Liver (tissue), 9 donors: Measurements from ENCODE around the gene SURF2. TPM values are rescaled to one million over a fixed set of nuclear protein-coding genes. Genes with fewer than 3 reads are reported as not detected.

Experiments
- DNase-seq: peaks from one replicate; pipeline ENCODE4 v3.0.0-alpha.2; 2017; ENCODE audit warnings: low spot score
- H3K27ac ChIP-seq, 2 donors: one replicate each; pipeline ENCODE4 v1.7.0; 2013; ENCODE audit warnings: inconsistent platforms in 2 of 2, low read length in 2 of 2, control low read depth in 1 of 2, low read depth in 1 of 2, mild to moderate bottlenecking in 1 of 2
- H3K27me3 ChIP-seq, 4 donors: one replicate each; pipeline versions ENCODE4 v1.6.1 to v1.7.0; 2013; ENCODE audit warnings: low read length in 3 of 4, inconsistent platforms in 1 of 4, mild to moderate bottlenecking in 1 of 4, moderate library complexity in 1 of 4; ENCODE audit not compliant: control insufficient read depth in 4 of 4, insufficient read depth in 4 of 4
- H3K36me3 ChIP-seq, 4 donors: one replicate each; pipeline versions ENCODE4 v1.6.1 to v1.7.0; 2013; ENCODE audit warnings: low read length in 3 of 4, mild to moderate bottlenecking in 3 of 4, low read depth in 1 of 4, moderate library complexity in 1 of 4; ENCODE audit not compliant: control insufficient read depth in 4 of 4, insufficient read depth in 3 of 4
- H3K4me1 ChIP-seq, 4 donors: one replicate each; pipeline versions ENCODE4 v1.6.1 to v1.7.0; 2013; ENCODE audit warnings: low read length in 3 of 4, mild to moderate bottlenecking in 3 of 4, moderate library complexity in 1 of 4; ENCODE audit not compliant: control insufficient read depth in 4 of 4, insufficient read depth in 4 of 4
- H3K4me3 ChIP-seq, 3 donors: one replicate each; pipeline versions ENCODE4 v1.6.1 to v1.7.0; 2013; ENCODE audit warnings: low read length in 3 of 3, control low read depth in 1 of 3, low read depth in 1 of 3, mild to moderate bottlenecking in 1 of 3
- H3K9ac ChIP-seq, 2 donors: one replicate each; pipeline ENCODE4 v1.7.0; 2013; ENCODE audit warnings: low read length in 2 of 2, mild to moderate bottlenecking in 2 of 2, moderate library complexity in 2 of 2, control low read depth in 1 of 2, low read depth in 1 of 2
- H3K9me3 ChIP-seq, 4 donors: one replicate each; pipeline versions ENCODE4 v1.6.1 to v1.7.0; 2013; ENCODE audit warnings: low read length in 3 of 4; ENCODE audit not compliant: control insufficient read depth in 4 of 4
- ATF3 ChIP-seq: IDR thresholded peaks from 2 replicates; pipeline ENCODE4 v1.6.1; 2016; ENCODE audit warnings: antibody characterized with exemption
- CTCF ChIP-seq: fragments of 150-350 bp; IDR thresholded peaks from 2 replicates; pipeline ENCODE4 v1.5.1; 2017; ENCODE audit warnings: improper control_type of control experiment, low read depth, low read length; ENCODE audit not compliant: missing input control
- EGR1 ChIP-seq, 2 donors: IDR thresholded peaks; 2 replicates each; pipeline ENCODE4 v1.6.1; 2016 to 2018; ENCODE audit warnings: antibody characterized with exemption in 2 of 2, low read depth in 2 of 2
- FOXA1 ChIP-seq: IDR thresholded peaks from 2 replicates; pipeline ENCODE4 v1.6.1; 2016; ENCODE audit warnings: antibody characterized with exemption
- FOXA2 ChIP-seq: IDR thresholded peaks from 2 replicates; pipeline ENCODE4 v1.6.1; 2016; ENCODE audit warnings: antibody characterized with exemption
- GABPA ChIP-seq, 2 donors: IDR thresholded peaks in 1 of 2; conservative IDR thresholded peaks in 1 of 2; 2 replicates each; pipeline ENCODE4 v1.6.1; 2016; ENCODE audit warnings: antibody characterized with exemption in 2 of 2, mild to moderate bottlenecking in 1 of 2, moderate library complexity in 1 of 2
- HNF4A ChIP-seq, 2 donors: conservative IDR thresholded peaks; 2 replicates each; pipeline ENCODE4 v1.6.1; 2016; ENCODE audit warnings: antibody characterized with exemption in 2 of 2, mild to moderate bottlenecking in 2 of 2
- JUND ChIP-seq, 2 donors: IDR thresholded peaks; 2 replicates each; pipeline ENCODE4 v1.6.1; 2016; ENCODE audit warnings: antibody characterized with exemption in 2 of 2
- MAX ChIP-seq: IDR thresholded peaks from 2 replicates; pipeline ENCODE4 v1.6.1; 2016; ENCODE audit warnings: antibody characterized with exemption
- NR2F2 ChIP-seq: IDR thresholded peaks from 2 replicates; pipeline ENCODE4 v1.6.1; 2016; ENCODE audit warnings: antibody characterized with exemption
- RAD21 ChIP-seq, 2 donors: IDR thresholded peaks; 2 replicates each; pipeline ENCODE4 v1.6.1; 2016; ENCODE audit warnings: antibody characterized with exemption in 2 of 2, mild to moderate bottlenecking in 2 of 2
- RXRA ChIP-seq, 2 donors: IDR thresholded peaks; 2 replicates each; pipeline ENCODE4 v1.6.1; 2017 to 2018; ENCODE audit warnings: antibody characterized with exemption in 2 of 2, mild to moderate bottlenecking in 1 of 2
- SP1 ChIP-seq: IDR thresholded peaks from 2 replicates; pipeline ENCODE4 v1.6.1; 2018; ENCODE audit warnings: antibody characterized with exemption, mild to moderate bottlenecking
- YY1 ChIP-seq: IDR thresholded peaks from 2 replicates; pipeline ENCODE4 v1.6.1; 2016; ENCODE audit warnings: antibody characterized with exemption, mild to moderate bottlenecking
- ZBTB33 ChIP-seq: IDR thresholded peaks from 2 replicates; pipeline ENCODE4 v1.6.1; 2016; ENCODE audit warnings: antibody characterized with exemption
- WGBS: extraction: QIAGEN DNeasy Blood & Tissue Kit; methylation state at CpG from one replicate; pipeline ENCODE4 v1.1.7; 2013; 5-methylcytosine and 5-hydroxymethylcytosine counted together
- polyA plus RNA-seq, 2 donors: library from polyadenylated mRNA; stranded (reverse) in 1 of 2; unstranded in 1 of 2; fragments of 200-250 nt in 1 of 2; fragments of >200 nt in 1 of 2; fragmentation: Nextera tagmentation in 1 of 2; extraction: Ambion mirVana in 1 of 2; gene quantifications; one replicate each; pipeline versions ENCODE4 v1.2.1 to v1.2.3, GENCODE V29; 2013 to 2015
- total RNA-seq, 2 donors: library from RNA; depleted of rRNA; stranded (reverse); fragments of >200 nt; gene quantifications; one replicate each; pipeline ENCODE4 v1.2.3, GENCODE V29; 2014
- donor health status: healthy.
- donor health status: healthy.
- donor health status: healthy.
- donor health status: healthy.
- donor health status: healthy.

The SURF2 gene
- total and polyA plus RNA-seq, 4 donors = 6.0 to 15.8 (median 13.7) TPM

- Histone ChIP-seq H3K36me3 (peaks cover 0 to 46% (median 13%) of the 10 kb centered on the region in 4 donors), H3K4me3 (no peak overlapping the region), H3K9me3 (no peaks in the 10 kb centered on the region), H3K4me1 (peaks cover 1 to 12% (median 3%) of the 10 kb centered on the region in 4 donors), H3K27me3 (no peaks in the 10 kb centered on the region), H3K27ac (no peak overlapping the region), H3K9ac (no peak overlapping the region)
- no peak for TF ChIP-seq YY1
- no peak for TF ChIP-seq NR2F2
- TF ChIP-seq SP1 = no peak
- TF ChIP-seq HNF4A (conservative IDR thresholded peaks at IDR 0.05) = no peak
- TF ChIP-seq RAD21 (IDR thresholded peaks at IDR 0.05) = no peak
- TF ChIP-seq JUND (IDR thresholded peaks at IDR 0.05) = no peak
- TF ChIP-seq CTCF = no peak
- no peak for TF ChIP-seq GABPA (IDR thresholded peaks at IDR 0.05 in 1 of 2, conservative IDR thresholded peaks at IDR 0.05 in 1 of 2)
- no peak for TF ChIP-seq ATF3
- TF ChIP-seq RXRA (IDR thresholded peaks at IDR 0.05) = no peak
- TF ChIP-seq MAX = no peak
- no peak for TF ChIP-seq ZBTB33
- TF ChIP-seq FOXA1 = no peak
- TF ChIP-seq FOXA2 = no peak
- TF ChIP-seq EGR1 (IDR thresholded peaks at IDR 0.05; ENCODE audit: low read depth in 2 of 2) = no peak
- 92% methylated on average over 15 of the region's 15 CpGs for WGBS
- no peak for DNase-seq
Measured at GRCh38 chr9:133341369-133342068, 14.8 kb upstream of the SURF2 start.

- Histone ChIP-seq H3K9ac (no peak overlapping the region), H3K4me1 (peaks cover 0 to 15% (median 7%) of the 10 kb centered on the region in 4 donors), H3K36me3 (peaks cover 0 to 46% (median 13%) of the 10 kb centered on the region in 4 donors), H3K9me3 (no peaks in the 10 kb centered on the region), H3K27me3 (no peaks in the 10 kb centered on the region), H3K4me3 (no peak overlapping the region), H3K27ac (no peak overlapping the region)
- WGBS = 88% methylated on average over 12 of the region's 12 CpGs
- TF ChIP-seq NR2F2 (no peak), FOXA2 (no peak), HNF4A (conservative IDR thresholded peaks at IDR 0.05) (no peak), SP1 (no peak), YY1 (no peak)
- DNase-seq = no peak
Measured at GRCh38 chr9:133342069-133342406, 14.3 kb upstream of the SURF2 start.
